Esophagus (tissue), 2 donors: ENCODE measurements around the gene ANKRD13B. TPM values are rescaled to one million over a fixed set of nuclear protein-coding genes. Genes with fewer than 3 reads are reported as not detected.

Experiments used
- H3K27ac ChIP-seq, 2 donors: one replicate each; pipeline ENCODE4 v1.5.1; 2013; ENCODE audit warnings: low read depth in 2 of 2, mild to moderate bottlenecking in 2 of 2, inconsistent platforms in 1 of 2, low read length in 1 of 2, moderate library complexity in 1 of 2
- H3K27me3 ChIP-seq, 2 donors: one replicate each; pipeline ENCODE4 v1.6.1; 2013; ENCODE audit warnings: low read length in 2 of 2, control low read depth in 1 of 2, mild to moderate bottlenecking in 1 of 2; ENCODE audit not compliant: insufficient read depth in 2 of 2, control insufficient read depth in 1 of 2
- H3K36me3 ChIP-seq, 2 donors: one replicate each; pipeline ENCODE4 v1.6.1; 2013; ENCODE audit warnings: low read length in 1 of 2; ENCODE audit not compliant: control insufficient read depth in 2 of 2, insufficient read depth in 2 of 2
- H3K4me1 ChIP-seq, 2 donors: one replicate each; pipeline ENCODE4 v1.6.1; 2013; ENCODE audit warnings: low read length in 1 of 2; ENCODE audit not compliant: control insufficient read depth in 2 of 2, insufficient read depth in 2 of 2
- H3K4me3 ChIP-seq, 2 donors: one replicate each; pipeline ENCODE4 v1.5.1; 2013; ENCODE audit warnings: low read length in 2 of 2, mild to moderate bottlenecking in 2 of 2, low read depth in 1 of 2, moderate library complexity in 1 of 2
- H3K9me3 ChIP-seq, 2 donors: one replicate each; pipeline ENCODE4 v1.6.1; 2013; ENCODE audit warnings: mild to moderate bottlenecking in 2 of 2, low read depth in 1 of 2, low read length in 1 of 2, moderate library complexity in 1 of 2; ENCODE audit not compliant: control insufficient read depth in 2 of 2, insufficient read depth in 1 of 2
- WGBS, 2 donors: extraction: QIAGEN DNeasy Blood & Tissue Kit; methylation state at CpG; one replicate each; pipeline ENCODE4 v1.1.7; 2013; 5-methylcytosine and 5-hydroxymethylcytosine counted together
- polyA plus RNA-seq, 2 donors: library from polyadenylated mRNA; stranded (reverse); fragments of 200-250 nt; gene quantifications; one replicate each; pipeline ENCODE4 v1.2.3, GENCODE V29; 2013
- donor health status: healthy with polysubstance abuse.
- donor health status: Bipolar disorder and iron deficiency.

Gene ANKRD13B
- polyA plus RNA-seq, 2 donors = 3.5 to 6.5 TPM

GRCh38 chr17:29652976-29653375 lies 60.0 kb downstream of the ANKRD13B start:
- Histone ChIP-seq H3K36me3 (peaks cover 0 to 2% of the 10 kb centered on the region in 2 donors), H3K27ac (no peak overlapping the region), H3K4me1 (no peaks in the 10 kb centered on the region), H3K4me3 (no peak overlapping the region), H3K27me3 (no peaks in the 10 kb centered on the region), H3K9me3 (no peaks in the 10 kb centered on the region)

- WGBS, 2 donors = 59 to 61% methylated on average over 1 of the region's 1 CpG
- no peak overlapping the region for H3K27ac ChIP-seq
- peaks cover 0 to 2% of the 10 kb centered on the region in 2 donors for H3K36me3 ChIP-seq
- H3K27me3 ChIP-seq = no peaks in the 10 kb centered on the region
- no peaks in the 10 kb centered on the region for H3K4me1 ChIP-seq
- no peak overlapping the region for H3K4me3 ChIP-seq
- no peaks in the 10 kb centered on the region for H3K9me3 ChIP-seq
These were observed 61.2 kb downstream of the ANKRD13B start for GRCh38 chr17:29653995-29654714.

- H3K27ac ChIP-seq = no peak overlapping the region
- no peaks in the 10 kb centered on the region for H3K27me3 ChIP-seq
- H3K4me1 ChIP-seq = no peaks in the 10 kb centered on the region
- WGBS, 2 donors = 93 to 94% methylated on average over 6 of the region's 6 CpGs
- H3K9me3 ChIP-seq = no peaks in the 10 kb centered on the region
- no peak overlapping the region for H3K4me3 ChIP-seq
- H3K36me3 ChIP-seq = peaks cover 0 to 2% of the 10 kb centered on the region in 2 donors
These were observed 62.4 kb downstream of the ANKRD13B start for GRCh38 chr17:29655323-29655722.

GRCh38 chr17:29659155-29659554 lies 66.2 kb downstream of the ANKRD13B start:
- H3K4me3 ChIP-seq = no peak overlapping the region
- H3K4me1 ChIP-seq = no peaks in the 10 kb centered on the region
- H3K36me3 ChIP-seq = peaks cover 0 to 2% of the 10 kb centered on the region in 2 donors
- 83 to 85% methylated on average over 2 of the region's 2 CpGs for WGBS, 2 donors
- no peaks in the 10 kb centered on the region for H3K27me3 ChIP-seq
- H3K27ac ChIP-seq = no peak overlapping the region
- no peaks in the 10 kb centered on the region for H3K9me3 ChIP-seq

GRCh38 chr17:29661213-29661612 lies 68.3 kb downstream of the ANKRD13B start:
- H3K27me3 ChIP-seq = no peaks in the 10 kb centered on the region
- no peak overlapping the region for H3K4me3 ChIP-seq
- H3K4me1 ChIP-seq = no peaks in the 10 kb centered on the region
- no peak overlapping the region for H3K27ac ChIP-seq
- no peaks in the 10 kb centered on the region for H3K9me3 ChIP-seq
- WGBS, 2 donors = 63 to 83% methylated on average over 2 of the region's 2 CpGs
- peaks cover 0 to 2% of the 10 kb centered on the region in 2 donors for H3K36me3 ChIP-seq

GRCh38 chr17:29663155-29663554 lies 70.2 kb downstream of the ANKRD13B start:
- no peaks in the 10 kb centered on the region for H3K9me3 ChIP-seq
- peaks cover 0 to 2% of the 10 kb centered on the region in 2 donors for H3K36me3 ChIP-seq
- H3K4me1 ChIP-seq = no peaks in the 10 kb centered on the region
- H3K27me3 ChIP-seq = no peaks in the 10 kb centered on the region
- no peak overlapping the region for H3K4me3 ChIP-seq
- 61 to 64% methylated on average over 1 of the region's 1 CpG for WGBS, 2 donors
- no peak overlapping the region for H3K27ac ChIP-seq

Other genes with a start within 250 kb of the ANKRD13B start
- 1 to 10 TPM; 5.4 to 7.9 TPM for gene TAOK1, start 202.8 kb upstream of the ANKRD13B start, polyA plus RNA-seq
- gene ABHD15, start 26.1 kb upstream of the ANKRD13B start, polyA plus RNA-seq = 1 to 10 TPM; 2.6 to 3.0 TPM
- gene TP53I13, start 24.4 kb upstream of the ANKRD13B start, polyA plus RNA-seq = 10 to 100 TPM; 30.1 to 43.7 TPM
- 10 to 100 TPM; 22.6 to 30.2 TPM for gene GIT1, start 3.5 kb upstream of the ANKRD13B start, polyA plus RNA-seq
- gene CORO6, start 29.8 kb downstream of the ANKRD13B start, polyA plus RNA-seq = 10 to 100 TPM; 12.6 to 22.5 TPM